Hematopoietic multipotent progenitor cell treated with erythropoietin and hydrocortisone succinate and interleukin-3 and kit ligand, for 17 days (in vitro differentiated cells): ENCODE results near the gene MGLL.
"Not testable (repeated sequence)": the region's sequence is repeated elsewhere in the genome, so short reads cannot be mapped to it uniquely, and the experiment has no call there.

ENCODE experiments used
- DNase-seq: peaks from one replicate; pipeline ENCODE4 v3.0.0-alpha.2; 2015; ENCODE audit warnings: low spot score

MGLL gene

DNA sequence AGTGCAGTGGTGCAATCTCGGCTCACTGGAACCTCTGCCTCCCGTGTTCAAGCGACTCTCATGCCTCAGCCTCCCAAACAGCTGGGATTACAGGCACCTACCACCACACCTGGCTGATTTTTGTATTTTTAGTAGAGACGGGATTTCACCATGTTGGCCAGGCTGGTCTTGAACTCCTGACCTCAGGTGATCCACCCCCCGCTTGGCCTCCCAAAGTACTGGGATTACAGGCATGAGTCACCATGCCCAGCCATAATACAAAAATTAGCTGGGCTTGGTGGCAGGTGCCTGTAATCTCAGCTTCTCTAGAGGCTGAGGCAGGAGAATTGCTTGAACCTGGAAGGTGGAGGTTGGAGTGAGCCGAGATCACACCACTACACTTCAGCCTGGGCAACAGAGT lies 167.3 kb downstream of the MGLL start:
- DNase-seq = not testable (repeated sequence)

DNA sequence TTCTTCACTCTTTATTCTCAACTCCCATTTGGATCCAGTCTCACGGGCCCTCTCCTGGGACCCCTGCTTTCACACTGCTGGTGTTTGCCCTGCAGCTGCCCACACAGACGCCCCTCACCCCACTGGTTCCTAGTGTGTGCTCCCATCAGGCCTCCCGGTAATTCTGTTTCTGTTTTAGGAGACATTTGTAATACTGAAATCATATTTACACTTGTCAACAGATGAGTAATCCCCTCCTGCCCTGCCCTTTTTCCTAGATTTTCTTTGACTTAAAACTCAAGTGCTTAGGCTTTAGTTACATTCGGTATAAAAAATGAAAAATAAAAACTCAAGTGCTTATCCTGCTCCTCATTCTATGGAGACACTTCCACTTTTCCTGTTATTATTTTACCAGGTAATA lies 167.9 kb downstream of the MGLL start:
- no peak for DNase-seq

DNA sequence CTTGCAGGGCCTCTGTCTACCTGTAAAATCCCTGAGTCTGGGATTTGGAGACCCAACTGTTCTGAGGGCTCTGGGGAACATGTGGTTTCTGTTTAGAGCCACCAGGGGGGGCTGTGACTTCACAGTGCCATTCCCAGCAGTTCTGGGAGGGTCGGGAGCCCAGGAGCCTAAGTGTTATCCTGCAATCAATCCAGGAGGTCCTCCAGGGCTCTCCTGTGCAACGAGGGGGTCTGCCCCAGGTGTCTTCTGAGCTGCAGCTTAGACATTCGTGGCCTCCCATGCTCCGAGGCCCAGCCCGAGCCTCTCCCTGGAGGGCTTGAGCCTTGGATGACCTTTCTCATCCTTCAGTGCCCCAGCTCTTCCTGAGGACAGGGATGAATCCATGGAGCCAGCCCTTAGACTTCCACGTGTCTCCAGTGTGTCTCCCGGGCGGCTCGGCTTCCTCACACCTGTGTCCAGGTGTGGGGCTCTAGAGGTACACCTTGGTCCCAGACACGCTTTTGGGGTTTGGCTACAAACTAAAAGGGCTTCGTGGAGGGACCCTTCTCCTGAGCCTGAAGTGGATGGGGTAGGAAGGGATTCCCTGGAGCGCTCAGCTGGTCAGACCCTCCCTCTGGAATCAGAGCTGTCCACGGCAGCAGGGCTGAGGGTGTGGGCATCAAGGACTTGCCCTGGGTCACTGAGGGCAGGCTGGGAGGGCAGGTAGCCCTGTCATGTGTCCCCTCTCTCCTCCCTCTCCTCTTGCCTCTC lies 169.9 kb downstream of the MGLL start:
- peak; percentile 66 for DNase-seq

DNA sequence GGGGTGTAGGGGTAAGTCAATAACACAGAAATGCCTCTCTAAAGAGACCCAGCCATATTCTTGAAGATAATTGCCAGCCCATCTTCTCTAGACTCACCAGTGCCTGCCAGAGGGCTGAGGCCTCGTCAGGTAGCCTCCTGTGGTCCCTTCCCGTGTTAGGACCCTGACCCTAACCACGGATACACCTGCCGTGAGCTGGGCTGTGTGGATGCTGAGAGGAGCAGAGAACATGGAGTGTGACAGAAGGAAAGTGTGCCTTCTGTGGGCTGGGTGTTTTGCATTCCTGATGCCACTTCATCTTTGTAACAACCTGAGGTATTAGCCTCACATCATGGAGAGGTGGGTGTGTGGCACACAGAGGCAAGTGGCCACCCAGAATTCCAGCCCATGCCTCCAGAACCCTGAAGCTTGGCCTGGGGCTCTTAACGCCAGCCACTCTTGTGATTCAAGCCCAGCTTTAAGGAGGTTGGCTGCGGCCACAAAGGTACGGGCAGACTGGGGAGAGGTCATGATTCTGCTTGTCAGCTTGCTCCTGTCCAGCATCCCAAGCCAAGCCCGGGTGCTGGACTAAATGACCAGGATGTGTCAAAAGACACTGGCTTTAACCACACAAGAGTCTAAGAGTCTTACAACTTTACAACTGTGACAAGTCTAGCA lies 170.7 kb downstream of the MGLL start:
- DNase-seq = no peak

DNA sequence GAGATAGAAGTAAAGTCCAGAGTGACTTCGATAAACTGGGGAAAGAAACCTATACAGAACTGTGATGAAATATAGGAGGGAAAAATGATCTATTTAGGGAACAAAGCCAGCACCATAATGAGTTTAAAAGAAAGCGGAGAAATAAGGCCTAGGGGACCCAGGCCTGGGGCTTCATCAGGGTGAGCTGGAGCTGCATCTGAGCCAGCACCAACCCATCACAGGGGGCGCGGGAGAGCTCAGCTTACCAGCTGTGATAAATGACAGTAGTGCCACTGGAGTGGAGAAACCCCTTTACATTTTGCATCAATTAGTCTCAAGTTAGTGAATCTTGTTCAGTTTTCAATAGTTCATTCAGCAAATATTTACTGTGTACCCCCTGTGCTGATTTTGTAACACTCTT lies 172.1 kb downstream of the MGLL start:
- DNase-seq = no peak

DNA sequence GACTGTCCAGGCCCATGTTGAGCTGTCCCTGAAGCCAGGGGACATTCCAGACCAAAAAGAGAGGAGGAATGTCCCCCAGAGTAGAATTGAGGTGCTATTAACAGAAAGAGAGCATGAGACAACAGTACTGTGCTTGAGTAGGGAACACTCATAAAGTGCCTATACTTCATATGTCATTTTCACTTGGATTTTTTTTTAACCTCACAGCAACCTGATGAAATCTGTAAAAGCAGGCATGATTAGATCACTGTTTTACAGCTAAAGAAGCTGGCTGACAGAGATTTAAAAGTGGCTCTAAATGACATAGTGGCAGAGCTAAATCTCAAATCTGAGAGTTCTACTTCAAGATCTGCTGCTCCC lies 174.5 kb downstream of the MGLL start:
- no peak for DNase-seq

DNA sequence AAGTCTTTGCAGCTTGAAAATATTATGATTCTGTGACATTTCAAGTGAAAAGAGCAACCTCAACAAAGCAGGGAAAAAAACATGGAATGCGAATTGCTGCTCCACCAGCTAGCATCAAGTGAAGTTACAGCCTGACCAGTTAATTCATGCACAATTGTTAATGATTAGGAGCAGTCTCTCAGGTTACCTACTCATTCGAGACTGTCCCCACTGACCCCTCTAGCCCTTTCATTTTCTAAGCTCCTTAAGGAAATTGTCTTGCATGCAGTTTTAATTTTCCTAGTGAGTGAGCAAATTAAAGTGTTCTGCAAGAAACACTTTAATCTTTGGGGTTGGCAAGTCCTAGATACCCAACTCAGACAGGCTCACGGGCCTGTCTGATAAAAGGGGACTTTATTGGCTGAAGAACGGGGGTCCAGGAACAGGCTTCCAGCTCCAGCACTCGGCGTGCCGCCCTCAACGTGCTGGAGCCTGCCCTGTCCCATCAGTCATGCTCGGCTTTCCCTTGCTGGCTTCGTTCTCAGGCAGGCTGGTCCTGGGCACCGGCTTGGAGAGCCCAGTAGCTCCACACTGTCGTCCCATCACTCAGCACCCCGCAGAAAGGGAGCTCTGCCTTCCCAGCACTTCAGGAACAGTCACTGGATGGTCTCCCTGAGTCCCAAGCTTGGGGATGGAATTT lies 175.0 kb downstream of the MGLL start:
- no peak for DNase-seq

DNA sequence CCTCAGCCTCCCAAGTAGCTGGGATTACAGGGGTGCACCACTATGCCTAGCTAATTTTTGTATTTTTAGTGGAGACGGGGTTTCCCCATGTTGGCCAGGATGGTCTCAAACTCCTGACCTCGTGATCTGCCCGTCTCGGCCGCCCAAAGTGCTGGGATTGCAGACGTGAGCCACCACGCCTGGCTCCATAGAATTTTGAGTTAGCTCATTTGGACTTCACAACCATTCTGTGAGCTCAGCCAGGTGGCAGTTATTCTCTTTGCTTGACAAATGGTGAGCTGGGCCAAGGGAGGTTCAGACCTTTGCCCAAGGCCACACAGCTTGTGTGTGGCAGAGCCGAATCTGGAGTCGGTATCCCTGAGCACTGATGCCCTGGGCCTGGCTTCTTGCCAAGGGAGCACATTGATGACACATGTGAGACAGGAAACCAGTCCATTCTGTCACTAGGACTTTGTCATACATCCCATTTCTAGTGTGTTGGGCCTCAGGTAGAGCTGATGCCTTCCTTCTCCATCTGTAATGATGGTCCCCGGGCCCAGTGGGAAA lies 175.7 kb downstream of the MGLL start:
- no peak for DNase-seq

DNA sequence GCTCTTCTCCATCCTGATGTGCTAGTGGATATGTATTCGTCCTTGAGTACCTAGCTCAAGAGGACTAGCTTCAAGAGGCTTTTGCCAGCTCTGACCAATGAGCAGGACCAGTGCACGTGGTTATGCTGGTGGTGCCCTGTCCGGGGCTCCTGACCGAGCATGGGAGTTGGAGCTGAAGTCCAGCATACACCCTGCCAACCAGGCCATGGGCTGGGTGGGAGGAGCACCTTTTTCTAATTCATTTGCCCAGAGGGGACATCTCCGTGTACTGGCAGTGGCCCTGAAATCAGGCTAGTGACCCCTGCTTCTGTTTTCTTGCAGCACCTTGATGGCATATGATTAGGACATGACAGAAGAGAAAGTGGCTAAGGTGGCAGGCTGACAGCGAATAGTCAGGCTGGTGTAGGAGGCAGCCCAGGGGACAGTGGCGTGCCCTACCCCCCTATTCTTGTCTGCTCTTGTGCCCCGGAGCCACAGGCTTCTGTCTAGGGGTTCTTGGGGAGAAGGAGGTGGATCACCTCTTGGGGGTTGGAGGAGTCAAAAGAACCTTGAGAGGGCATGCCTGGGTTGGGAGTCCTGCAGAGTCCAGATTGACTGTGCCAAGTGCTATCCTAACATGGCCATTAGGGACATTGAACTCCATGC lies 176.8 kb downstream of the MGLL start:
- no peak for DNase-seq

DNA sequence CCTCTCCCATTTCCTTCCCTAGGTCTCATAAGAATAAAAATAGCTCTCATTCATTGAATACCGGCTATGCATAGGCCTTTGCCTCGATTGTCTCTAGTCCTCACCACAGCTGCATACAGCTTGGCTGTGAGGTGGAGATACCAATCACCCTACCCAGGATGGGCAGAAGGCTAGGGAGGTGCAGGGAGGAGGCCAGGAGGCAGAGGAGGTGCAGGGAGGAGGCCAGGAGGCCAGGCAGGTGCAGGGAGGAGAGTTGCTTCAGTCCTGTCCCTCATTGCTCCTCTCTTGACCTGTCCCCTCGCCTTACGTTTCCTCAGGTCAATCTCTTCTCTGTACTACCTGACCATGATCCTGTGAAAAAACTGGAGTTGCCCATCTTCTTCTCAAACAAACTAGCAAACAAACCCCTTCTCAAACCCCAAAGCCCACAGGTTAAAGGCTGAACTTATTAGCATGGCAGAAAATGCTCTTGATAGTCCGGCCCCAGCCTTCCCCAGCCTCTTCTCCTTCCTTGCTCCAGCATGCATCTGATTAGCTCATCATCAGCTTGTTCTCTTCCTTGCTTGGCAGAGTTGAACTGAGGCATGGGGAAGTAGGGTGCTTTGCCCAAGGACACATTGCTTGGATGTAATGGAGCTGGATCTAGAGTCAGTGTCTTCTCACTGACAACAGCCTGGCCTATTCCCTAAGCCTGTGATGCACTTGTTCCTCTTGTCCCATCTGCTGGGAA lies 177.5 kb downstream of the MGLL start:
- DNase-seq = no peak

DNA sequence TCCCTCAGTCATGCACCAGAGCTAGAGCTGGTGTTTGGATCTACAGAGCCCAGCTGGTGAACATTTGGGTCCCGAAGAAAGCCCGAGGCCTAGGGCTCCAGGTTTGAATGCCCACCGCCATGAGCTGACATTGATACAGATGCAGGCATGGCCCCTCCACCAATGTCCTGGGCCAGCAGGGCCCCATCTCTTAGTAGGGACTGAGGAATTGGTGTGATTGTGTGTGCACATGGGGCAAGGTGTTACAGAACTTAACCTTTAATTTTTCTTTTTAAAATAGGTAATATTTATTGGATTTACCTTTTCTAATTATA lies 182.3 kb downstream of the MGLL start:
- DNase-seq = no peak

DNA sequence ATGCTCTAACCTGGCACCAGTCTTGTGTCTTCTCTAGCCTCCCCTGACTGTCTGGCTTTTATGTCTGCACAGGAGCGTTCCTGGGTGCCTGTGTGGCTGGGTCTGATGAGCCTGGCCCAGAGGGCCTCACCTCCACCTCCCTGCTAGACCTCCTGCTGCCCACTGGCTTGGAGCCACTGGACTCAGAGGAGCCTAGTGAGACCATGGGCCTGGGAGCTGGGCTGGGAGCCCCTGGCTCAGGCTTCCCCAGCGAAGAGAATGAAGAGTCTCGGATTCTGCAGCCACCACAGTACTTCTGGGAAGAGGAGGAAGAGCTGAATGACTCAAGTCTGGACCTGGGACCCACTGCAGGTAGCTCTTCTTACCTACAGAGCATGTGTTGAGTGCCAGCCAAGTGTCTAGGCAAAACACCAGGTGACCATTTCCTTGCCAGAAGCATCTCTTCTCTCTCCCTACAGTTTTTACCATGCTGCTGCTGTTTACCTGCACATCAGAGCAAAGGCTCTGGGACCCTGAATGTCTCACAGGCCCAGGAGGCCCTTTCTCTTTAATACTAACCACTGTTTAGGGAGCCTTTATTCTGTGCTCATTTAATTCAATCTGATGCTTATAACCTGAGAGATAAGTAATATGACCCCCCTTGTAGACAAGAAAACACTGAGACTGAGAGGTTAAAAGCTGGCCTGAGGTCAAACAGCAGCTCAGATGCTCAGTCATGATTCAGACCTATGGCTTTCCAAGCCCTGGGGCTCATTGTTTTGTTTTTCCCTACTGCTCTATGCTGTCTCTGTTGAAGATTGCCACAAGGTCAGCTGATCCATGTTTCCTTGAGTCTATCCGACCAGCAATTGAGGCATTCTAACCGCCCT lies 182.9 kb downstream of the MGLL start:
- no peak for DNase-seq
